NCI-H2196 (cell line): ENCODE measurements around the gene SLC7A14.

Source experiments
- DNase-seq: peaks from one replicate; lab custom pipeline; 2025; ENCODE audit not compliant: unreplicated experiment; lab: John Stamatoyannopoulos, UW

Gene SLC7A14

GRCh38 chr3:170473358-170473757 is 112.5 kb downstream of the SLC7A14 start:
- no peak for DNase-seq

- DNase-seq, result no peak
Observed at GRCh38 chr3:170471149-170471548, 114.7 kb downstream of the SLC7A14 start.

GRCh38 chr3:170470063-170471016 is 115.5 kb downstream of the SLC7A14 start:
- DNase-seq, result no peak

GRCh38 chr3:170469151-170470062 is 116.5 kb downstream of the SLC7A14 start:
- DNase-seq, result peak; percentile 38

GRCh38 chr3:170467571-170468147 is 118.2 kb downstream of the SLC7A14 start:
- no peak for DNase-seq

- no peak for DNase-seq
Observed at GRCh38 chr3:170467007-170467406, 118.9 kb downstream of the SLC7A14 start.

GRCh38 chr3:170465955-170466354 is 119.9 kb downstream of the SLC7A14 start:
- no peak for DNase-seq

- no peak for DNase-seq
Observed at GRCh38 chr3:170463011-170463410, 122.9 kb downstream of the SLC7A14 start.

- no peak for DNase-seq
Observed at GRCh38 chr3:170458285-170458684, 127.6 kb downstream of the SLC7A14 start.

GRCh38 chr3:170454509-170454908 is 131.4 kb downstream of the SLC7A14 start:
- no peak for DNase-seq

GRCh38 chr3:170450039-170450438 is 135.8 kb downstream of the SLC7A14 start:
- DNase-seq, result no peak

GRCh38 chr3:170448584-170448983 is 137.3 kb downstream of the SLC7A14 start:
- no peak for DNase-seq

GRCh38 chr3:170443457-170443856 is 142.4 kb downstream of the SLC7A14 start:
- DNase-seq, result no peak

- DNase-seq, result no peak
Observed at GRCh38 chr3:170442947-170443346, 142.9 kb downstream of the SLC7A14 start.

GRCh38 chr3:170441412-170441811 is 144.5 kb downstream of the SLC7A14 start:
- DNase-seq, result no peak

GRCh38 chr3:170440344-170440743 is 145.5 kb downstream of the SLC7A14 start:
- no peak for DNase-seq

GRCh38 chr3:170438836-170439235 is 147.0 kb downstream of the SLC7A14 start:
- DNase-seq, result no peak

- no peak for DNase-seq
Observed at GRCh38 chr3:170437696-170438407, 148.0 kb downstream of the SLC7A14 start.

- DNase-seq, result no peak
Observed at GRCh38 chr3:170437176-170437575, 148.7 kb downstream of the SLC7A14 start.

- no peak for DNase-seq
Observed at GRCh38 chr3:170436697-170437096, 149.2 kb downstream of the SLC7A14 start.

GRCh38 chr3:170432416-170432815 is 153.5 kb downstream of the SLC7A14 start:
- no peak for DNase-seq
